ENCODE data around the gene LRCH1. TPM values are rescaled to one million over a fixed set of nuclear protein-coding genes. Genes with fewer than 3 reads are reported as not detected.

LRCH1 gene
- total and polyA plus RNA-seq, 2 of the 4 experiments (the other 2 are of a cell fraction): 7.0 to 8.8 TPM

GRCh38 chr13:46561286-46561685 lies 8.3 kb downstream of the LRCH1 start:
- peaks cover 37% of the 10 kb centered on the region; the same call in 1 of the 2 replicates for H4K20me1 ChIP-seq (ENCODE audit: insufficient read depth, low read length)

More at GRCh38 chr13:46561286-46561685, 8.3 kb downstream of the LRCH1 start:
- Histone ChIP-seq H3K79me1 (ENCODE audit: low read depth in 1 of 2, low read length in 2 of 2) (peaks cover 46 to 76% of the 10 kb centered on the region in 2 experiments), H2BK120ac (ENCODE audit: low read depth, low read length) (no peak overlapping the region), H3K9me1 (ENCODE audit: insufficient read depth, low read length) (peaks cover 15% of the 10 kb centered on the region), H3K4me1 (ENCODE audit: control insufficient read depth, insufficient read depth, low read length) (peaks cover 7% of the 10 kb centered on the region), H2BK15ac (ENCODE audit: low read depth, low read length) (no peak overlapping the region), H3K23ac (ENCODE audit: low read depth, low read length) (peak overlapping the region; percentile 69), H4K91ac (ENCODE audit: insufficient read depth, low read depth, low read length) (no peak overlapping the region), H4K5ac (ENCODE audit: low read depth, low read length) (no peak overlapping the region), H3K4me3 (ENCODE audit: insufficient read depth, low read depth, low read length) (no peak overlapping the region), H3K9ac (ENCODE audit: low read depth, low read length) (no peak overlapping the region), H2BK20ac (ENCODE audit: low read depth, low read length) (no peak overlapping the region), H3K56ac (ENCODE audit: extremely low read depth, insufficient read depth, low read length) (no peak overlapping the region), H2AK5ac (ENCODE audit: low read depth, low read length) (no peak overlapping the region), H3K14ac (replicated peaks; ENCODE audit: low read depth, low read length) (no peak overlapping the region), H3K4ac (ENCODE audit: low read depth, low read length) (no peak overlapping the region), H3K27me3 (ENCODE audit: control insufficient read depth, insufficient read depth, low read length) (no peaks in the 10 kb centered on the region), H3K4me2 (ENCODE audit: low read depth, low read length) (peak overlapping the region; percentile 10; the same call in 1 of the 2 replicates), H4K8ac (ENCODE audit: low read depth in 2 of 2, low read length in 2 of 2) (no peak overlapping the region), H3K9me3 (ENCODE audit: control insufficient read depth, insufficient read depth, low read length) (no peaks in the 10 kb centered on the region), H2AFZ (replicated peaks; ENCODE audit: low read length, poor library complexity) (no peak overlapping the region), H2AK9ac (replicated peaks; ENCODE audit: low read depth, low read length, poor library complexity) (no peak overlapping the region), H3K27ac (ENCODE audit: insufficient read depth, low read length) (no peak overlapping the region), H3K36me3 (ENCODE audit: control insufficient read depth, insufficient read depth, low read length) (no peaks in the 10 kb centered on the region), H2BK5ac (ENCODE audit: low read depth, low read length, poor library complexity, severe bottlenecking) (no peak overlapping the region), H3K18ac (ENCODE audit: low read depth, low read length) (no peak overlapping the region)
- intact Hi-C loops (cut with micrococcal nuclease) (loop anchor here (2.0 kb wide), 1 partner anchor 14 kb away; no protein-coding TSS in a partner anchor), in situ Hi-C loops (cut with MboI; ENCODE audit: low sequenced_read_pairs) (no loop called here), dilution Hi-C loops (cut with HindIII; ENCODE audit: low sequenced_read_pairs, unreplicated experiment) (no loop called here)
- peak; percentile 53; the same call in 1 of the 2 replicates for ATAC-seq (ENCODE audit: low read depth)
- no TSS peak for BruUV-seq (replicated peaks)
- no peak for TF ChIP-seq NFE2L2 (IDR thresholded peaks at IDR 0.05; ENCODE audit: low read depth, low read length)
- no peak for TF ChIP-seq ELK1 (IDR thresholded peaks at IDR 0.05; ENCODE audit: borderline replicate concordance, low read depth, low read length)
- TF ChIP-seq MAFK (IDR thresholded peaks at IDR 0.05; ENCODE audit: low read depth, low read length): no peak
- no peak for TF ChIP-seq RFX5 (IDR thresholded peaks at IDR 0.05; ENCODE audit: low read depth, low read length)
- no peak for TF ChIP-seq CTCF (conservative IDR thresholded peaks at IDR 0.05; ENCODE audit: low read depth, low read length)
- TF ChIP-seq POLR2A (IDR thresholded peaks at IDR 0.05; ENCODE audit: low read depth, low read length): no peak
- TF ChIP-seq RCOR1 (IDR thresholded peaks at IDR 0.05; ENCODE audit: insufficient replicate concordance, low read length): no peak
- TF ChIP-seq MXI1 (IDR thresholded peaks at IDR 0.05; ENCODE audit: borderline replicate concordance, low read depth, low read length): no peak
- TF ChIP-seq RAD21 (IDR thresholded peaks at IDR 0.05; ENCODE audit: low read length): no peak
- TF ChIP-seq BHLHE40 (IDR thresholded peaks at IDR 0.05; ENCODE audit: low read depth, low read length): no peak
- TF ChIP-seq FOS (IDR thresholded peaks at IDR 0.05; ENCODE audit: low read depth, low read length): no peak
- no peak for TF ChIP-seq SMC3 (IDR thresholded peaks at IDR 0.05; ENCODE audit: low read depth, low read length)
- CTCF ChIA-PET: interaction anchor here (0.6 to 0.9 kb wide), 2 partner anchors 9 to 852 kb away, joined by 3 read pairs; no protein-coding TSS in a partner anchor
- DNase-seq: no peak
- POLR2A ChIA-PET (ENCODE audit: unreplicated experiment): no interaction called here
- 40% methylated on average over 1 of the region's 2 CpGs; no CpG with 5 or more reads in 1 of the 2 experiments for WGBS, 2 experiments (ENCODE audit: extremely low coverage in 2 of 2, insufficient read length in 1 of 2)
